GM06990 (cell line): ENCODE data around the gene NAT9.
A peak's percentile ranks its signal among the peaks of the same experiment; 100 is the strongest.

Experiments used
- DNase-seq: peaks from one replicate; pipeline ENCODE4 v3.0.0-alpha.2; 2011; ENCODE audit not compliant: insufficient read length; ENCODE audit errors: extremely low read depth
- H3K27me3 ChIP-seq: replicated peaks from 2 replicates; pipeline ENCODE4 v1.6.0; 2011; ENCODE audit warnings: low read length; ENCODE audit not compliant: control insufficient read depth, insufficient read depth
- H3K36me3 ChIP-seq: 2 replicates; pipeline ENCODE4 v1.5.1; 2011; ENCODE audit warnings: low read length; ENCODE audit not compliant: control insufficient read depth, insufficient read depth
- H3K4me3 ChIP-seq: replicated peaks from 2 replicates; pipeline ENCODE4 v1.5.1; 2011; ENCODE audit warnings: low read depth, mild to moderate bottlenecking, control low read depth, low read length
- CTCF ChIP-seq: IDR thresholded peaks from 2 replicates; pipeline ENCODE4 v1.5.1; 2011; ENCODE audit warnings: low read length, control low read depth, mild to moderate bottlenecking, inconsistent platforms; ENCODE audit not compliant: insufficient read depth, poor library complexity, severe bottlenecking

NAT9 gene

GRCh38 chr17:74814453-74814852 lies 38.3 kb upstream of the NAT9 start:
- Histone ChIP-seq H3K27me3 (no peaks in the 10 kb centered on the region), H3K4me3 (no peak overlapping the region), H3K36me3 (peaks cover 2% of the 10 kb centered on the region)
- no peak for DNase-seq
- peak; percentile 25 for TF ChIP-seq CTCF

- Histone ChIP-seq H3K4me3 (no peak overlapping the region), H3K36me3 (no peaks in the 10 kb centered on the region; the same call in 1 of the 2 replicates), H3K27me3 (no peaks in the 10 kb centered on the region)
- no peak for DNase-seq
- TF ChIP-seq CTCF = no peak
Measured at GRCh38 chr17:74812109-74813009, 36.2 kb upstream of the NAT9 start.

GRCh38 chr17:74810699-74811485 lies 34.7 kb upstream of the NAT9 start:
- H3K36me3 ChIP-seq = no peaks in the 10 kb centered on the region; the same call in none of the 2 replicates
- TF ChIP-seq CTCF = no peak
- H3K27me3 ChIP-seq = no peaks in the 10 kb centered on the region
- DNase-seq = no peak
- H3K4me3 ChIP-seq = no peak overlapping the region

- H3K4me3 ChIP-seq = no peak overlapping the region
- DNase-seq = no peak
- no peaks in the 10 kb centered on the region for H3K27me3 ChIP-seq
- H3K36me3 ChIP-seq = peaks cover 2% of the 10 kb centered on the region
- no peak for TF ChIP-seq CTCF
Measured at GRCh38 chr17:74808714-74809430, 32.7 kb upstream of the NAT9 start.

- DNase-seq = no peak
- H3K36me3 ChIP-seq = peaks cover 2% of the 10 kb centered on the region
Measured at GRCh38 chr17:74807925-74808324, 31.8 kb upstream of the NAT9 start.

More at GRCh38 chr17:74807925-74808324, 31.8 kb upstream of the NAT9 start:
- TF ChIP-seq CTCF = no peak
- Histone ChIP-seq H3K4me3 (no peak overlapping the region), H3K27me3 (no peaks in the 10 kb centered on the region)
